ENCODE measurements around the gene ZNF333.

- no peak for TF ChIP-seq CTCF (IDR thresholded peaks at IDR 0.05)
- TF ChIP-seq ZFX (IDR thresholded peaks at IDR 0.05; ENCODE audit: borderline replicate concordance): no peak
Measured at GRCh38 chr19:14689598-14690503, at the start of gene ZNF333.

Measured in 22Rv1 (cell line).